Urinary bladder (tissue), 4 donors: ENCODE data around the gene NME2. TPM values are rescaled to one million over a fixed set of nuclear protein-coding genes. Genes with fewer than 3 reads are reported as not detected.
"Not testable (repeated sequence)": the region's sequence is repeated elsewhere in the genome, so short reads cannot be mapped to it uniquely, and the experiment has no call there.

ENCODE experiments used
- DNase-seq: peaks from one replicate; pipeline ENCODE4 v3.0.0-alpha.2; 2015; ENCODE audit errors: extremely low spot score
- H3K27ac ChIP-seq: one replicate; pipeline ENCODE4 v1.5.1; 2013; ENCODE audit warnings: low read depth, mild to moderate bottlenecking, moderate library complexity
- H3K36me3 ChIP-seq: one replicate; pipeline ENCODE4 v1.6.1; 2013; ENCODE audit warnings: mild to moderate bottlenecking, moderate library complexity; ENCODE audit not compliant: insufficient read depth
- H3K4me1 ChIP-seq: one replicate; pipeline ENCODE4 v1.6.1; 2013; ENCODE audit warnings: mild to moderate bottlenecking, moderate library complexity; ENCODE audit not compliant: insufficient read depth
- H3K4me3 ChIP-seq: one replicate; pipeline ENCODE4 v1.5.1; 2013; ENCODE audit warnings: low read depth, low read length
- WGBS: extraction: QIAGEN DNeasy Blood & Tissue Kit; methylation state at CpG from one replicate; pipeline ENCODE4 v1.1.7; 2013; 5-methylcytosine and 5-hydroxymethylcytosine counted together
- polyA plus RNA-seq: library from polyadenylated mRNA; stranded (reverse); fragments of 200-250 nt; gene quantifications from one replicate; pipeline ENCODE4 v1.2.3, GENCODE V29; 2013
- total RNA-seq: library from RNA; depleted of rRNA; stranded (reverse); fragments of >200 nt; gene quantifications from one replicate; pipeline ENCODE4 v1.2.3, GENCODE V29; 2014
- donor health status: healthy with polysubstance abuse.
- donor health status: healthy.

The NME2 gene
- total and polyA plus RNA-seq, 2 donors: 191 to 688 TPM

- Histone ChIP-seq H3K36me3 (no peaks in the 10 kb centered on the region), H3K4me3 (peak overlapping the region; percentile 86), H3K4me1 (no peaks in the 10 kb centered on the region), H3K27ac (peak overlapping the region; percentile 89)
- WGBS: 10% methylated on average over 21 of the region's 21 CpGs
- no peak for DNase-seq
Measured at GRCh38 chr17:51165680-51166197, 472 bp upstream of the NME2 start.

- Histone ChIP-seq H3K4me1 (no peaks in the 10 kb centered on the region), H3K36me3 (peaks cover 2% of the 10 kb centered on the region), H3K4me3 (peak overlapping the region; percentile 86), H3K27ac (peak overlapping the region; percentile 3)
- DNase-seq: no peak
- 15% methylated on average over 42 of the region's 42 CpGs for WGBS
Measured at GRCh38 chr17:51166987-51167931, 1.0 kb downstream of the NME2 start.

DNA sequence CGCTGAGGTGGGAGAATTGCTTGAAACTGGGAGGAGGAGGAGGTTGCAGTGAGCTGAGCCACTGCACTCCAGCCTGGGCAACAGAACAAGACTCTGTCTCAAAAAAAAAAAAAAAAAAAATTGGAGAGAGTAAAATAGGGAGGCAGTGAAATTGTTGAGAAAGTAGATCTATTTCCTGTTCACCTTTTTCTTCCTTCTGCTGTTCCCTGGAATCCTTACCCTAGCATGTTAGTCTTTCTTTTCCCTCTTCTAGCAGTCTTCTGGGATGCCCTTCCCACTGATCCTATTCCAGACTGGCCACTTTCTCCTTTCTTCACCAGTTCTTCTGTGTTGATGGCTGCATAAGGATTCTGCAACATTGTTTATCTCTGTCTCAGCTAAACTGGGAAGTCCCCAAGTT is 3.1 kb downstream of the NME2 start:
- 93% methylated on average over 1 of the region's 1 CpG for WGBS
- H3K4me1 ChIP-seq: no peaks in the 10 kb centered on the region
- H3K27ac ChIP-seq: no peak overlapping the region
- H3K4me3 ChIP-seq: no peak overlapping the region
- H3K36me3 ChIP-seq: peaks cover 2% of the 10 kb centered on the region
- no peak for DNase-seq

DNA sequence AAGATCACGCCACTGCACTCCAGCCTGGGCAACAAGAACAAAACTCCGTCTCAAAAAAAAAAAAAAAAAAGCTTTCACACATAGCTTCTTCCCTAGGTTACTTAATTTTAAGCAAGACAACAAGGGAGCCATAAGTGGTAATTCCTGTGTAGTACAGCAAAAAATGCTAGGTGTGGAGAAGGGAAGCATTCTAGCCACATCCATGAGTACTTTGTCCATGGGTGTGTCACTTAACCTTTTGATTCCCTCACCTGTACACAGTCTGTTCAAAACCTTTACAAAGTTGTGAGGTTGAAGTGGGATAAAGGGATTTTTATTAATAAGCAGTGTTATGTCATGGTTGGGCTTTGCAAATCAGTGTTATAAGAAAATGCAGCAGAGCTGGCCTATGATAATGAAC is 4.5 kb downstream of the NME2 start:
- no peak overlapping the region for H3K27ac ChIP-seq
- peaks cover 2% of the 10 kb centered on the region for H3K36me3 ChIP-seq
- WGBS: 97% methylated on average over 2 of the region's 2 CpGs
- DNase-seq: no peak
- H3K4me1 ChIP-seq: no peaks in the 10 kb centered on the region
- no peak overlapping the region for H3K4me3 ChIP-seq

GRCh38 chr17:51172030-51172429 is 5.8 kb downstream of the NME2 start:
- 84% methylated on average over 9 of the region's 9 CpGs for WGBS
- not testable (repeated sequence) for DNase-seq

GRCh38 chr17:51180486-51180885 is 14.3 kb downstream of the NME2 start:
- WGBS: 69% methylated on average over 5 of the region's 5 CpGs
- DNase-seq: no peak
- Histone ChIP-seq H3K27ac (no peak overlapping the region), H3K4me3 (no peak overlapping the region), H3K4me1 (no peaks in the 10 kb centered on the region), H3K36me3 (peaks cover 1% of the 10 kb centered on the region)

More at GRCh38 chr17:51172030-51172429, 5.8 kb downstream of the NME2 start:
- H3K4me1 ChIP-seq, H3K36me3 ChIP-seq, H3K27ac ChIP-seq, H3K4me3 ChIP-seq: not testable (repeated sequence)

DNA sequence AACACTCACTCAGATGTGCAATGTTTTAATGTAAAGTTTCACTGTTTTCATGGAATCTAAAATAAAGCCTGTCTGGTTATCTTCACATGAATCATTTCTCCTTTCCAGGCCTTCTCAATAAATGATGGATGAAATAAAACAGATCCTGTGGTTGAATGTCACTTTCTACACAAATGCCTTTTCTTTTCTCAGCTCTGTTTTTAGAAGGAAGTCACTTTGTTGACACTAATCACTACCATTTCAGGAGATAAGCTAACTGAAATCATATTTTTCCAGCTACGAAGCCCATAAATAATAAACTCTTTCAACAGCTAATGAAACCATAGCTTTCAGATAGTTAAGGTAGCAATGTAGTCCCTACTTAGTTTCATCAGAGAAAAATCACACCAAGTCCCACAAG is 17.9 kb downstream of the NME2 start:
- WGBS: 45% methylated on average over 1 of the region's 1 CpG
- no peak overlapping the region for H3K27ac ChIP-seq
- no peak overlapping the region for H3K4me3 ChIP-seq
- H3K4me1 ChIP-seq: no peaks in the 10 kb centered on the region
- DNase-seq: no peak
- H3K36me3 ChIP-seq: peaks cover 1% of the 10 kb centered on the region

DNA sequence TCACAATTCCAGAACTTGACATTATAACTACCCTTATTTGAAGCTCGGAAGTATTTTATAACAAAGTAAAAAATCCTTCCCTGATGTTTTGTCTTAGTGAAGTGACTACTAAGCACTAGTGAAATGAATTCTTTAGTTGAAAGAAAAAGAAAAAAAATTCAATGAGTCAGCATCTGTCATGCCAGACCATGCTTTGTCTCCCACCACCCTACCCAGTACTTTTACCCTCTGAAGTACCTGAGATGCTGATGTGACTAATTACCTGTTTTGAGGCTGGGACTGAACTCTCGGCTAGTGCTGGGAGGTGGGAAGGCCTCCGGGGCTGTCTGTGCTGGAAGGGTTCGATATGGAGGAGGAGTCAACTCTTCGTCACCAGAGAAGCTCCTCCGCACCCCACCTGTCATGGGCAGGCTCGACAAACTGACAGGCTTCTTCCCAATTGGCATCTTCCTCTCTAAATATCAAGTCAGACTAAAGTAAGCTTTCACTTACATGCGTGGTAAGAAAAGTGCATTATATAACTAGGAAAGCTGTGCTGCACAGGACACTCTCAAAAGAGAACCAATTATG is 19.6 kb downstream of the NME2 start:
- Histone ChIP-seq H3K27ac (no peak overlapping the region), H3K36me3 (peaks cover 1% of the 10 kb centered on the region), H3K4me1 (no peaks in the 10 kb centered on the region), H3K4me3 (no peak overlapping the region)
- no peak for DNase-seq
- 95% methylated on average over 8 of the region's 8 CpGs for WGBS

GRCh38 chr17:51188271-51188833 is 22.1 kb downstream of the NME2 start:
- Histone ChIP-seq H3K4me3 (no peak overlapping the region), H3K36me3 (peaks cover 1% of the 10 kb centered on the region), H3K4me1 (no peaks in the 10 kb centered on the region), H3K27ac (no peak overlapping the region)
- DNase-seq: no peak
- WGBS: 65% methylated on average over 9 of the region's 9 CpGs

DNA sequence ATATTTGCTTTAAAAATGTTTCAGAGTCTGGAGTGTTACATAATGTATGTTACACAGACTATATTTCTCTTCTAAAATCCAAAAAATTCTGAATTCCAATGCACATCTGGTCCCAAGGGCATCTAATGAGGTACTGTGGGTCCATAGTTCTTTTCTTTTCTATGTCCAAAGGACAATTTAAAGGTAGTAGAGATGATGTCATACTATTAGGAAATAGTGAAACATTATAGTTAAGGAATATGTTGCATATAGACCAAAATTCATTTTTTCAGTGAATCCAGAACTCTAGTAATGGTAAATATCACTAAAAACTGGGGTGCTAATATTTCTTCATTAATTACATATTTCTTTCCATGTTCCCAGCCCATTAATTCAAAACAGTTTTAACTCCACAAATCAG is 23.0 kb downstream of the NME2 start:
- no peak for DNase-seq
- Histone ChIP-seq H3K36me3 (peaks cover 1% of the 10 kb centered on the region), H3K4me3 (no peak overlapping the region), H3K27ac (no peak overlapping the region), H3K4me1 (no peaks in the 10 kb centered on the region)

DNA sequence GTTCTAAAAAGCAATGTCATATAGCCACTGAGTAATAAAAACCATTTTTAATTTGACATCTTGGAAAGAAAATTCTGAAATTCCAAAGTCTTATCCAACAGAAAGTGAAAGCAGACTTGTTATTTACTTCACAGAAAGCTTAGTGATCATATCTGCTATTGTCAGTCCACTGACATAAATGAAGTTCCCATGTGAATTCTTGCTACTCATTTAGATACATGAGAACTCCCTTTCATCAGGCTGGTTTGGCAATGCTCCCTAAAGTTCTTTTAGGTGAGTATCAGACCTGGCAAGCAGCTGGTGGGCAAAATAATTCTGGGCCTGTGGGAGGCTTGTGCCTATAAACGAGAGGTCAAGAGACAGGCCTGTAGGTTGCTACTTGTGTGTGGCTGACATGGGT is 23.4 kb downstream of the NME2 start:
- H3K27ac ChIP-seq: no peak overlapping the region
- 79% methylated on average over 1 of the region's 1 CpG for WGBS
- H3K4me3 ChIP-seq: no peak overlapping the region
- no peaks in the 10 kb centered on the region for H3K4me1 ChIP-seq
- DNase-seq: no peak
- peaks cover 1% of the 10 kb centered on the region for H3K36me3 ChIP-seq

DNA sequence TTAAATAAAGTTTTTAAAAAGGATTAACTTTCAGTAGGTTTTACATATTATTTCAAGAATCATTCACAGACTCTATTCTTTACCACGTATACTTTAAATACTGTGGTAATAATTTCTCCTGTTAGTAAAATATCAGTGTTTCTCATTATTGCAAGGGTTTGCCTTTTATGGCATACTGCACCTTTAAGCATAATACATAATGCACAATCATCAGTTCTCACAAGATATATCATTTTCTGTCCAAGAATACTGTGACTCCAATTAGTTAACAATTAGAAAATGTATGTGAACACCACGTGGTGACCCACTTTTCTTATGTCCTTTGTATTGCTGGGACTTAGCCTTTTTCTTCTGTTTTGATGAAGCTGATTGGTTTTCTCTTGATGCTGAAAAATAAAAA is 25.7 kb downstream of the NME2 start:
- no peak overlapping the region for H3K27ac ChIP-seq
- H3K36me3 ChIP-seq: peaks cover 1% of the 10 kb centered on the region

GRCh38 chr17:51197754-51198153 is 31.5 kb downstream of the NME2 start:
- Histone ChIP-seq H3K36me3 (no peaks in the 10 kb centered on the region), H3K27ac (no peak overlapping the region), H3K4me3 (no peak overlapping the region), H3K4me1 (no peaks in the 10 kb centered on the region)
- WGBS: 94% methylated on average over 4 of the region's 4 CpGs
- no peak for DNase-seq

More for the DNA sequence above, 25.7 kb downstream of the NME2 start:
- 88% methylated on average over 2 of the region's 2 CpGs for WGBS
- DNase-seq: no peak
- Histone ChIP-seq H3K4me3 (no peak overlapping the region), H3K4me1 (no peaks in the 10 kb centered on the region)

DNA sequence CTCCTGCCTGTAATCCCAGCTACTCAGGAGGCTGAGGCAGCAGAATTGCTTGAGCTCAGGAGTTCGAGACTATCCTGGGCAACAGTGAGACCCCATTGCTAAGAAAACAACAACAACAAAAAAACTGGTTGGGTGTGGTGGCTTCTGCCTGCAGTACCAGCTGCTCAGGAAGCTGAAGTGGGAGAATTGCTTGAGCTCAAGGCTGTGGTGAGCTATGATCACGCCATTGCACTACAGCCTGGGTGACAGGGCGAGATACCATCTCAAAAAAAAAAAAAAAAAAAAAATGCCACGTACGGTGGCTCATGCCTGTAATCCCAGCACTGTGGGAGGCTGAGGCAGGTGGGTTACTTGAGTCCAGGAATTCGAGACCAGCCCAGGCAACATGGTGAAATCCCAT is 34.1 kb downstream of the NME2 start:
- WGBS: 89% methylated on average over 6 of the region's 6 CpGs
- DNase-seq: no peak
- no peak overlapping the region for H3K4me3 ChIP-seq
- peaks cover 1% of the 10 kb centered on the region for H3K36me3 ChIP-seq
- no peak overlapping the region for H3K27ac ChIP-seq
- no peaks in the 10 kb centered on the region for H3K4me1 ChIP-seq
